Measurements from ENCODE around the gene UNC45A. TPM values are rescaled to one million over a fixed set of nuclear protein-coding genes. Genes with fewer than 3 reads are reported as not detected.

UNC45A gene
- total and polyA plus RNA-seq, 2 of the 13 experiments (the other 11 are each of a cell fraction or from before 2014, with no cell fraction given): 33.8 to 39.7 TPM

DNA sequence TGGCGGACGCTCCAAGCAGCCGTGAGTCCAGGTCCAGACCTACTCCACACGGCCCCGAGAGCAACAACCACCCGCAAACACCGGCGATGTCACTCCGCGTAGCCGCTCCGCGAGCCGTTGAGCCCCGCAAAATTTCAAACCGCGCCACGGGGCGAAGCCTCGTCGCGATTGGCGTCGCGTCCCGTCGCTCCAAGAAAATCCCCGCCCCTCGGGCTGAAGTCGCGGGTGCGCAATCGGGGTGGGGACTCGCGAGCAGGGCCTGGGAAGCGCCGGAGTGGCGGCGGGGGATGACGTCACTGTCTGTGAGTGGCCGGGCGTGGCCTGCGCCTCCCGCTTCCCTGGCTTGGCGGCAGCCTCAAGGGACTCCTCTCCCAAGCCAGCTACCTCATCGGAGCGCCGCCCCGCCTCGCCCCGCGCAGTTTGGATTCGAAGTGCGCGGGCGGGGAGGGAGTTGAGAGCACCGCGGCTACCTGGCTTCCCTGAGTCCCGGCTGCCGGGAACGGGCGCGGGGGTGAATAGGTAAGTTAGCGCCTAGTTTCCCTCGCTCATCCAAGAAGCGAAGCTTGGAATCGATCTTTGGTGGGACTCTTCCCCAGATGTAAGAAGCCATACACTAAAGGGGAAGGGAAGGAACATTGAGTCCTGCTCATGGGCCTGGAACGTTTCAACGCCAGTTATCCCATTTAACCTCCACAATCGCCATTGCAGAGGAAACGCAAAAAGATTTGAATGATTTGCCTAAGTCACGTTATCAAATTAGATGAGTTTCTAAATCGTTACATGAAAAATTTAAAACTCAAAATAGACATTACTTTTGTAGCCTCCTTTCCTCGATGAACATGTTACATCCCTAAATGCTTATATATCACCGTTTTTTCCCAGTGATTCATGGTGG, 59.6 kb downstream of the UNC45A start, which contains the start of gene PRC1 (continued):
- peak; percentile 63 for TF ChIP-seq FOSL2 (CRISPR knock-in tag; IDR thresholded peaks at IDR 0.05)
- TF ChIP-seq, protein P1, sequence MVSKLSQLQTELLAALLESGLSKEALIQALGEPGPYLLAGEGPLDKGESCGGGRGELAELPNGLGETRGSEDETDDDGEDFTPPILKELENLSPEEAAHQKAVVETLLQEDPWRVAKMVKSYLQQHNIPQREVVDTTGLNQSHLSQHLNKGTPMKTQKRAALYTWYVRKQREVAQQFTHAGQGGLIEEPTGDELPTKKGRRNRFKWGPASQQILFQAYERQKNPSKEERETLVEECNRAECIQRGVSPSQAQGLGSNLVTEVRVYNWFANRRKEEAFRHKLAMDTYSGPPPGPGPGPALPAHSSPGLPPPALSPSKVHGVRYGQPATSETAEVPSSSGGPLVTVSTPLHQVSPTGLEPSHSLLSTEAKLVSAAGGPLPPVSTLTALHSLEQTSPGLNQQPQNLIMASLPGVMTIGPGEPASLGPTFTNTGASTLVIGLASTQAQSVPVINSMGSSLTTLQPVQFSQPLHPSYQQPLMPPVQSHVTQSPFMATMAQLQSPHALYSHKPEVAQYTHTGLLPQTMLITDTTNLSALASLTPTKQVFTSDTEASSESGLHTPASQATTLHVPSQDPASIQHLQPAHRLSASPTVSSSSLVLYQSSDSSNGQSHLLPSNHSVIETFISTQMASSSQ (IDR thresholded peaks at IDR 0.05; ENCODE audit: low read depth): no peak; the same call in 1 of the 2 replicates
- TF ChIP-seq, protein P1 (CRISPR knock-in tag; IDR thresholded peaks at IDR 0.05; ENCODE audit: borderline replicate concordance): peak; percentile 80; the same call in 1 of the 2 replicates
- 0 out of 2 replicates have a peak, but pooled peaks have one; percentile 41 for TF ChIP-seq MYNN (CRISPR knock-in tag; IDR thresholded peaks at IDR 0.05; ENCODE audit: low read depth)
- 0 out of 2 replicates have a peak, but pooled peaks have one; percentile 57 for TF ChIP-seq HNRNPL (IDR thresholded peaks at IDR 0.05; ENCODE audit: low read depth, low read length)
- TF ChIP-seq IRF2 (CRISPR knock-in tag; IDR thresholded peaks at IDR 0.05): 0 out of 2 replicates have a peak, but pooled peaks have one; percentile 46

- H3K27ac ChIP-seq (ENCODE audit: extremely low read length, insufficient read depth, low read length): no peak overlapping the region
- CTCF ChIA-PET (ENCODE audit: low intra/inter-chr PET ratio, low total read pairs): no interaction called here
- ATAC-seq: no peak
- no peak overlapping the region for H3K9ac ChIP-seq (ENCODE audit: insufficient read depth, low read depth, low read length)
- no peaks in the 10 kb centered on the region; a peak in 1 of 5 replicates for H3K27me3 ChIP-seq (ENCODE audit: control insufficient read depth in 1 of 2, insufficient read depth in 2 of 2, low read length in 2 of 2)
- no TSS peak for BruUV-seq (replicated peaks)
- H3K4me2 ChIP-seq (ENCODE audit: low read depth, low read length): no peak overlapping the region
- H3K4me1 ChIP-seq (ENCODE audit: insufficient read depth, low read length): peaks cover 10% of the 10 kb centered on the region
- POLR2A ChIA-PET: no interaction called here
- H3K79me2 ChIP-seq (ENCODE audit: insufficient read depth, low read length): peaks cover 17% of the 10 kb centered on the region
- no peaks in the 10 kb centered on the region for H3K9me3 ChIP-seq (ENCODE audit: low read length)
- no peak for FAIRE-seq
- H3K36me3 ChIP-seq (replicated peaks in 1 of 2; ENCODE audit: control insufficient read depth in 1 of 2, insufficient read depth in 2 of 2, low read length in 2 of 2): peaks cover 10 to 34% of the 10 kb centered on the region in 2 experiments; a peak in 4 of 5 replicates
- 91% methylated on average over 7 of the region's 8 CpGs for WGBS (ENCODE audit: low lambda C conversion rate)
- H4K20me1 ChIP-seq (ENCODE audit: insufficient read depth, low read length): no peaks in the 10 kb centered on the region
- H2AFZ ChIP-seq (ENCODE audit: low read length): no peak overlapping the region
- no peak overlapping the region for H3K4me3 ChIP-seq (replicated peaks in 1 of 3; ENCODE audit: insufficient read depth in 1 of 3, low read depth in 2 of 3, low read length in 3 of 3)
- intact Hi-C loops (cut with micrococcal nuclease; ENCODE audit: unreplicated experiment) (loop anchor here (10.0 kb wide), 1 partner anchor 64 kb away; the partner anchor contains the start of genes HDDC3 and UNC45A), in situ Hi-C loops (cut with HindIII; ENCODE audit: extremely low pct_ligation_motif_present, low pct_unique_long_range_greater_than_20kb) (no loop called here)
- no peak for DNase-seq (ENCODE audit: low spot score)
- no peak for TF ChIP-seq MED8 (CRISPR knock-in tag; IDR thresholded peaks at IDR 0.05; ENCODE audit: insufficient replicate concordance)
- TF ChIP-seq, protein P2, sequence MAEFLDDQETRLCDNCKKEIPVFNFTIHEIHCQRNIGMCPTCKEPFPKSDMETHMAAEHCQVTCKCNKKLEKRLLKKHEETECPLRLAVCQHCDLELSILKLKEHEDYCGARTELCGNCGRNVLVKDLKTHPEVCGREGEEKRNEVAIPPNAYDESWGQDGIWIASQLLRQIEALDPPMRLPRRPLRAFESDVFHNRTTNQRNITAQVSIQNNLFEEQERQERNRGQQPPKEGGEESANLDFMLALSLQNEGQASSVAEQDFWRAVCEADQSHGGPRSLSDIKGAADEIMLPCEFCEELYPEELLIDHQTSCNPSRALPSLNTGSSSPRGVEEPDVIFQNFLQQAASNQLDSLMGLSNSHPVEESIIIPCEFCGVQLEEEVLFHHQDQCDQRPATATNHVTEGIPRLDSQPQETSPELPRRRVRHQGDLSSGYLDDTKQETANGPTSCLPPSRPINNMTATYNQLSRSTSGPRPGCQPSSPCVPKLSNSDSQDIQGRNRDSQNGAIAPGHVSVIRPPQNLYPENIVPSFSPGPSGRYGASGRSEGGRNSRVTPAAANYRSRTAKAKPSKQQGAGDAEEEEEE (CRISPR knock-in tag; IDR thresholded peaks at IDR 0.05; ENCODE audit: borderline replicate concordance): no peak
- TF ChIP-seq SMARCC2 (IDR thresholded peaks at IDR 0.05): no peak
- TF ChIP-seq, protein P3, sequence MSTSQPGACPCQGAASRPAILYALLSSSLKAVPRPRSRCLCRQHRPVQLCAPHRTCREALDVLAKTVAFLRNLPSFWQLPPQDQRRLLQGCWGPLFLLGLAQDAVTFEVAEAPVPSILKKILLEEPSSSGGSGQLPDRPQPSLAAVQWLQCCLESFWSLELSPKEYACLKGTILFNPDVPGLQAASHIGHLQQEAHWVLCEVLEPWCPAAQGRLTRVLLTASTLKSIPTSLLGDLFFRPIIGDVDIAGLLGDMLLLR (CRISPR knock-in tag; IDR thresholded peaks at IDR 0.05): no peak
- TF ChIP-seq SNAPC2 (CRISPR knock-in tag; IDR thresholded peaks at IDR 0.05): no peak
- TF ChIP-seq, protein P4, sequence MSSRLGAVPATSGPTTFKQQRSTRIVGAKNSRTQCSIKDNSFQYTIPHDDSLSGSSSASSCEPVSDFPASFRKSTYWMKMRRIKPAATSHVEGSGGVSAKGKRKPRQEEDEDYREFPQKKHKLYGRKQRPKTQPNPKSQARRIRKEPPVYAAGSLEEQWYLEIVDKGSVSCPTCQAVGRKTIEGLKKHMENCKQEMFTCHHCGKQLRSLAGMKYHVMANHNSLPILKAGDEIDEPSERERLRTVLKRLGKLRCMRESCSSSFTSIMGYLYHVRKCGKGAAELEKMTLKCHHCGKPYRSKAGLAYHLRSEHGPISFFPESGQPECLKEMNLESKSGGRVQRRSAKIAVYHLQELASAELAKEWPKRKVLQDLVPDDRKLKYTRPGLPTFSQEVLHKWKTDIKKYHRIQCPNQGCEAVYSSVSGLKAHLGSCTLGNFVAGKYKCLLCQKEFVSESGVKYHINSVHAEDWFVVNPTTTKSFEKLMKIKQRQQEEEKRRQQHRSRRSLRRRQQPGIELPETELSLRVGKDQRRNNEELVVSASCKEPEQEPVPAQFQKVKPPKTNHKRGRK (CRISPR knock-in tag; IDR thresholded peaks at IDR 0.05): no peak
- TF ChIP-seq ZNF143 (CRISPR knock-in tag; IDR thresholded peaks at IDR 0.05): no peak
Observed at GRCh38 chr15:90998737-90999136, 63.7 kb downstream of the UNC45A start.

Data from HepG2 (cell line).